Transverse colon (tissue), 4 donors: ENCODE results near the gene STK39.

Experiments
- CTCF ChIP-seq, 5 experiments: fragments of 200-600 bp in 3 of 5; fragments of 450-650 bp in 2 of 5; sonication (generic) in 3 of 5; IDR thresholded peaks; 1 replicate in 2 of 5; 2 replicates in 3 of 5; pipeline ENCODE4 v1.5.1; 2016 to 2017; ENCODE audit warnings: antibody characterized with exemption in 5 of 5, inconsistent platforms in 3 of 5, mild to moderate bottlenecking in 2 of 5, moderate library complexity in 1 of 5
- EP300 ChIP-seq: sonication (generic); formaldehyde crosslinking; IDR thresholded peaks from one replicate; pipeline ENCODE4 v1.6.1; 2017; ENCODE audit warnings: antibody characterized with exemption, low read depth
- POLR2A ChIP-seq: fragments of 450-650 bp; IDR thresholded peaks from one replicate; pipeline ENCODE4 v1.6.1; 2016; ENCODE audit warnings: antibody characterized with exemption, mild to moderate bottlenecking, moderate library complexity
- POLR2AphosphoS5 ChIP-seq, 3 donors: sonication (generic); formaldehyde crosslinking; IDR thresholded peaks; one replicate each; pipeline ENCODE4 v1.6.1; 2016; ENCODE audit warnings: antibody characterized with exemption in 3 of 3

GRCh38 chr2:167966937-167967913, 280.2 kb downstream of the STK39 start:
- TF ChIP-seq EP300 (no peak), CTCF (IDR thresholded peaks at IDR 0.05) (no peak), POLR2A (no peak), POLR2AphosphoS5 (IDR thresholded peaks at IDR 0.05) (no peak)
